H7 (cell line): ENCODE results near the gene RPL11. TPM values are rescaled to one million over a fixed set of nuclear protein-coding genes. Genes with fewer than 3 reads are reported as not detected.
"Not testable (repeated sequence)": the region's sequence is repeated elsewhere in the genome, so short reads cannot be mapped to it uniquely, and the experiment has no call there.

Source experiments
- DNase-seq: peaks from one replicate; pipeline ENCODE4 v3.0.0; 2012
- H3K27me3 ChIP-seq: 2 replicates; pipeline ENCODE4 v1.6.0; 2011; ENCODE audit warnings: mild to moderate bottlenecking, low read length; ENCODE audit not compliant: control insufficient read depth, insufficient read depth
- H3K36me3 ChIP-seq: replicated peaks from 2 replicates; pipeline ENCODE4 v1.5.1; 2011; ENCODE audit warnings: low read length; ENCODE audit not compliant: control insufficient read depth, insufficient read depth
- H3K4me3 ChIP-seq: 2 replicates; pipeline ENCODE4 v1.5.1; 2011; ENCODE audit warnings: low read depth, mild to moderate bottlenecking, control low read depth, low read length, moderate library complexity; ENCODE audit not compliant: insufficient read depth
- total RNA-seq: library from RNA; depleted of rRNA; stranded (reverse); fragments of >200 nt; shearing (Covaris generic); gene quantifications from 2 replicates; pipeline ENCODE4 v1.2.3, GENCODE V29; 2014; rRNA removed

The RPL11 gene
- total RNA-seq, 1 experiment from 2014 or later, result 1,671 TPM

- Histone ChIP-seq H3K27me3 (no peaks in the 10 kb centered on the region), H3K36me3 (no peaks in the 10 kb centered on the region), H3K4me3 (no peak overlapping the region)
- DNase-seq, result no peak
Observed at GRCh38 chr1:23732363-23733224, 41.0 kb downstream of the RPL11 start.

GRCh38 chr1:23733281-23733680 lies 41.7 kb downstream of the RPL11 start:
- DNase-seq, H3K27me3 ChIP-seq, H3K4me3 ChIP-seq, H3K36me3 ChIP-seq: not testable (repeated sequence)

GRCh38 chr1:23736437-23737134 lies 45.0 kb downstream of the RPL11 start:
- Histone ChIP-seq H3K27me3 (no peaks in the 10 kb centered on the region), H3K36me3 (no peaks in the 10 kb centered on the region), H3K4me3 (no peak overlapping the region)
- DNase-seq, result no peak

GRCh38 chr1:23741609-23742008 lies 50.0 kb downstream of the RPL11 start:
- no peak for DNase-seq
- H3K36me3 ChIP-seq, result no peaks in the 10 kb centered on the region
- no peak overlapping the region for H3K4me3 ChIP-seq
- no peaks in the 10 kb centered on the region for H3K27me3 ChIP-seq

GRCh38 chr1:23742670-23743286 lies 51.2 kb downstream of the RPL11 start:
- no peaks in the 10 kb centered on the region for H3K36me3 ChIP-seq
- DNase-seq, result no peak
- H3K27me3 ChIP-seq, result no peaks in the 10 kb centered on the region
- peak overlapping the region; percentile 91 for H3K4me3 ChIP-seq

- H3K27me3 ChIP-seq, result no peaks in the 10 kb centered on the region
- peak within 1 kb of the TSS; percentile 91 for H3K4me3 ChIP-seq
- no peaks in the 10 kb centered on the region for H3K36me3 ChIP-seq
- DNase-seq, result peak; percentile 99
Observed at GRCh38 chr1:23743287-23744152, 51.9 kb downstream of the RPL11 start, which contains the start of gene ELOA. ELOA (plus strand) TSS chr1:23743471; CDS start chr1:23743504, 33 bp downstream.

- H3K36me3 ChIP-seq, result peaks cover 2% of the 10 kb centered on the region
- H3K27me3 ChIP-seq, result no peaks in the 10 kb centered on the region
- DNase-seq, result peak; percentile 73
- H3K4me3 ChIP-seq, result no peak overlapping the region
Observed at GRCh38 chr1:23745515-23745914, 53.9 kb downstream of the RPL11 start.

Other genes starting within 250 kb of the RPL11 start
- gene ASAP3, start 207.6 kb upstream of the RPL11 start, total RNA-seq, result 95.1 and 107 TPM in 2 replicates
- 7.8 and 9.9 TPM in 2 replicates for gene E2F2, start 160.6 kb upstream of the RPL11 start, total RNA-seq
- 149 and 160 TPM in 2 replicates for gene ID3, start 132.3 kb upstream of the RPL11 start, total RNA-seq
- 54.0 and 55.4 TPM in 2 replicates for gene ELOA, start 51.7 kb downstream of the RPL11 start, total RNA-seq
- gene PITHD1, start 86.6 kb downstream of the RPL11 start, total RNA-seq, result 122 and 125 TPM in 2 replicates
- gene LYPLA2, start 99.3 kb downstream of the RPL11 start, total RNA-seq, result 291 and 385 TPM in 2 replicates
- gene GALE, start 108.9 kb downstream of the RPL11 start, total RNA-seq, result 72.0 and 103 TPM in 2 replicates
- gene HMGCL, start 133.6 kb downstream of the RPL11 start, total RNA-seq, result 35.8 and 53.1 TPM in 2 replicates
- gene FUCA1, start 176.5 kb downstream of the RPL11 start, total RNA-seq, result 8.2 and 10.8 TPM in 2 replicates
- gene CNR2, start 221.6 kb downstream of the RPL11 start, total RNA-seq, result not detected in 2 replicates